Ishikawa (cell line): Measurements from ENCODE around the gene NYNRIN.

Experiments used
- CREB1 ChIP-seq: IDR thresholded peaks from 2 replicates; pipeline ENCODE4 v1.6.1; 2012; ENCODE audit warnings: low read depth
- YY1 ChIP-seq: IDR thresholded peaks from 2 replicates; pipeline ENCODE4 v1.6.1; 2012; ENCODE audit warnings: low read depth
- ZBTB7A ChIP-seq: IDR thresholded peaks from 2 replicates; pipeline ENCODE4 v1.6.1; 2012; ENCODE audit warnings: low read depth
- TF ChIP-seq, protein P1 (sequence below): IDR thresholded peaks from 2 replicates; pipeline ENCODE4 v1.6.1; 2012

- TF ChIP-seq CREB1 (no peak), ZBTB7A (no peak), YY1 (no peak)
- TF ChIP-seq, protein P1, sequence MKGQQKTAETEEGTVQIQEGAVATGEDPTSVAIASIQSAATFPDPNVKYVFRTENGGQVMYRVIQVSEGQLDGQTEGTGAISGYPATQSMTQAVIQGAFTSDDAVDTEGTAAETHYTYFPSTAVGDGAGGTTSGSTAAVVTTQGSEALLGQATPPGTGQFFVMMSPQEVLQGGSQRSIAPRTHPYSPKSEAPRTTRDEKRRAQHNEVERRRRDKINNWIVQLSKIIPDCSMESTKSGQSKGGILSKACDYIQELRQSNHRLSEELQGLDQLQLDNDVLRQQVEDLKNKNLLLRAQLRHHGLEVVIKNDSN = no peak
Measured at GRCh38 chr14:24372701-24373416, 25.9 kb upstream of the NYNRIN start.
